K562 (cell line): ENCODE data around the gene CD68. TPM values are rescaled to one million over a fixed set of nuclear protein-coding genes. Genes with fewer than 3 reads are reported as not detected.

Experiments used
- BCL6 ChIP-seq: fragments of 250-450 bp; sonication (Bioruptor Pico); IDR thresholded peaks from 2 replicates; pipeline ENCODE4 v1.4.0; 2020
- CHD4 ChIP-seq: fragments of 200-600 bp; sonication (generic); IDR thresholded peaks from 3 replicates; pipeline ENCODE4 v1.6.1; 2012; ENCODE audit warnings: low read depth, mild to moderate bottlenecking, mixed read lengths, low read length, inconsistent platforms; ENCODE audit not compliant: insufficient read depth, insufficient replicate concordance, poor library complexity, severe bottlenecking
- CREM ChIP-seq: IDR thresholded peaks from 2 replicates; pipeline ENCODE4 v1.6.1; 2014; ENCODE audit warnings: antibody characterized with exemption, low read depth
- ERF ChIP-seq: fragments of 450-650 bp; formaldehyde crosslinking; IDR thresholded peaks from 2 replicates; pipeline ENCODE4 v1.4.0; 2020; ENCODE audit warnings: mild to moderate bottlenecking, mixed read lengths
- EWSR1 ChIP-seq: fragments of 450-650 bp; IDR thresholded peaks from 2 replicates; pipeline ENCODE4 v1.6.1; 2018; ENCODE audit warnings: borderline replicate concordance, mild to moderate bottlenecking, low read depth, moderate library complexity; ENCODE audit not compliant: partially characterized antibody
- GMEB1 ChIP-seq: fragments of 250-450 bp; sonication (Bioruptor Pico); IDR thresholded peaks from 2 replicates; pipeline ENCODE4 v1.4.0; 2020; ENCODE audit warnings: mild to moderate bottlenecking
- LARP7 ChIP-seq: fragments of 450-650 bp; IDR thresholded peaks from 2 replicates; pipeline ENCODE4 v1.6.1; 2016
- TAL1 ChIP-seq: fragments of 450-650 bp; IDR thresholded peaks from 2 replicates; pipeline ENCODE4 v1.6.1; 2016; ENCODE audit warnings: mild to moderate bottlenecking
- TCFL5 ChIP-seq: fragments of 250-450 bp; sonication (Bioruptor Pico); conservative IDR thresholded peaks from 2 replicates; pipeline ENCODE4 v1.6.1; 2021; ENCODE audit warnings: mild to moderate bottlenecking, moderate library complexity, matching md5 sums
- TRIM24 ChIP-seq, 2 experiments: fragments of 450-650 bp; IDR thresholded peaks; 2 replicates each; pipeline ENCODE4 v1.6.1; 2016
- ZC3H4 ChIP-seq: sonication (generic); formaldehyde crosslinking; IDR thresholded peaks from 2 replicates; pipeline ENCODE4 v1.9.0; 2021; ENCODE audit warnings: missing genetic modification reagents, borderline replicate concordance
- ZNF212 ChIP-seq: fragments of 450-650 bp; formaldehyde crosslinking; IDR thresholded peaks from 2 replicates; pipeline ENCODE4 v1.4.0; 2020; ENCODE audit warnings: mild to moderate bottlenecking
- ZNF24 ChIP-seq: fragments of 450-650 bp; IDR thresholded peaks from 2 replicates; pipeline ENCODE4 v1.6.1; 2016
- ZNF57 ChIP-seq: fragments of 450-650 bp; formaldehyde crosslinking; IDR thresholded peaks from 2 replicates; pipeline ENCODE4 v1.4.0; 2020; ENCODE audit warnings: mild to moderate bottlenecking, moderate library complexity
- polyA plus RNA-seq, 8 experiments: library from polyadenylated mRNA; depleted of rRNA in 4 of 8; stranded (reverse) in 5 of 8; unstranded in 3 of 8; fragments of >200 nt; fragmentation: Nextera tagmentation in 2 of 8; fragmentation: Illumina TruSeq in 1 of 8; extraction: Ambion mirVana in 2 of 8; extraction: Trizol in 1 of 8; gene quantifications; 2 replicates each; pipeline versions ENCODE4 v1.2.1 to v1.2.3, GENCODE V29; 2011 to 2014; ENCODE audit warnings: inconsistent platforms in 1 of 8, missing spikeins in 1 of 8
- total RNA-seq, 7 experiments: library from RNA; depleted of rRNA in 6 of 7; stranded (reverse); fragments of >200 nt in 6 of 7; fragmentation: Illumina TruSeq in 2 of 7; extraction: Trizol in 2 of 7; gene quantifications; 2 replicates each; pipeline versions ENCODE4 v1.2.1 to v1.2.3, GENCODE V29; 2011 to 2021; ENCODE audit warnings: low replicate concordance in 1 of 7
- TF ChIP-seq, protein P1 (sequence below): sonication (generic); formaldehyde crosslinking; IDR thresholded peaks from 2 replicates; pipeline ENCODE4 v1.8.0; 2022; ENCODE audit warnings: mild to moderate bottlenecking, missing genetic modification reagents, borderline replicate concordance
- TF ChIP-seq, protein P2 (sequence below), 2 experiments: fragments of 450-650 bp in 1 of 2; sonication (generic) in 1 of 2; formaldehyde crosslinking; conservative IDR thresholded peaks; 2 replicates each; pipeline versions ENCODE4 v1.4.0 to v1.8.1; 2020 to 2022; ENCODE audit warnings: mild to moderate bottlenecking in 1 of 2, missing genetic modification reagents in 1 of 2
- TF ChIP-seq, protein P3 (sequence below): fragments of 450-650 bp; IDR thresholded peaks from 2 replicates; pipeline ENCODE4 v1.6.1; 2017; ENCODE audit warnings: mild to moderate bottlenecking, moderate library complexity
- TF ChIP-seq, protein P4 (sequence below): IDR thresholded peaks from 3 replicates; pipeline ENCODE4 v1.6.1; 2011; ENCODE audit warnings: borderline replicate concordance, mild to moderate bottlenecking; ENCODE audit not compliant: insufficient read length, insufficient read depth
- TF ChIP-seq, protein P5 (sequence below): sonication (generic); formaldehyde crosslinking; IDR thresholded peaks from 2 replicates; pipeline ENCODE4 v1.9.0; 2022; ENCODE audit warnings: mild to moderate bottlenecking, missing genetic modification reagents

The CD68 gene
- total and polyA plus RNA-seq, 9 of the 15 experiments (the other 6 are each of a cell fraction or from before 2014, with no cell fraction given), result 28.2 to 89.8 (median 37.7) TPM

GRCh38 chr17:7580604-7581575 is 1.5 kb downstream of the CD68 start (continued):
- TF ChIP-seq GMEB1 (no peak), ZNF24 (no peak), LARP7 (no peak), ZNF212 (CRISPR knock-in tag) (no peak), CREM (peak; percentile 46), TAL1 (peak; percentile 14; the same call in 1 of the 2 replicates), ZC3H4 (CRISPR knock-in tag) (no peak), TCFL5 (CRISPR knock-in tag) (no peak), TRIM24 (IDR thresholded peaks at IDR 0.05) (no peak), CHD4 (no peak), ZNF57 (CRISPR knock-in tag) (no peak), BCL6 (CRISPR knock-in tag) (no peak), EWSR1 (no peak), ERF (CRISPR knock-in tag) (no peak)
- TF ChIP-seq, protein P1, sequence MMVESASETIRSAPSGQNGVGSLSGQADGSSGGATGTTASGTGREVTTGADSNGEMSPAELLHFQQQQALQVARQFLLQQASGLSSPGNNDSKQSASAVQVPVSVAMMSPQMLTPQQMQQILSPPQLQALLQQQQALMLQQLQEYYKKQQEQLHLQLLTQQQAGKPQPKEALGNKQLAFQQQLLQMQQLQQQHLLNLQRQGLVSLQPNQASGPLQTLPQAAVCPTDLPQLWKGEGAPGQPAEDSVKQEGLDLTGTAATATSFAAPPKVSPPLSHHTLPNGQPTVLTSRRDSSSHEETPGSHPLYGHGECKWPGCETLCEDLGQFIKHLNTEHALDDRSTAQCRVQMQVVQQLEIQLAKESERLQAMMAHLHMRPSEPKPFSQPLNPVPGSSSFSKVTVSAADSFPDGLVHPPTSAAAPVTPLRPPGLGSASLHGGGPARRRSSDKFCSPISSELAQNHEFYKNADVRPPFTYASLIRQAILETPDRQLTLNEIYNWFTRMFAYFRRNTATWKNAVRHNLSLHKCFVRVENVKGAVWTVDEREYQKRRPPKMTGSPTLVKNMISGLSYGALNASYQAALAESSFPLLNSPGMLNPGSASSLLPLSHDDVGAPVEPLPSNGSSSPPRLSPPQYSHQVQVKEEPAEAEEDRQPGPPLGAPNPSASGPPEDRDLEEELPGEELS (CRISPR knock-in tag), result no peak
- TF ChIP-seq, protein P2, sequence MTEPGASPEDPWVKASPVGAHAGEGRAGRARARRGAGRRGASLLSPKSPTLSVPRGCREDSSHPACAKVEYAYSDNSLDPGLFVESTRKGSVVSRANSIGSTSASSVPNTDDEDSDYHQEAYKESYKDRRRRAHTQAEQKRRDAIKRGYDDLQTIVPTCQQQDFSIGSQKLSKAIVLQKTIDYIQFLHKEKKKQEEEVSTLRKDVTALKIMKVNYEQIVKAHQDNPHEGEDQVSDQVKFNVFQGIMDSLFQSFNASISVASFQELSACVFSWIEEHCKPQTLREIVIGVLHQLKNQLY (CRISPR knock-in tag; conservative IDR thresholded peaks at IDR 0.05), result no peak
- TF ChIP-seq, protein P3, sequence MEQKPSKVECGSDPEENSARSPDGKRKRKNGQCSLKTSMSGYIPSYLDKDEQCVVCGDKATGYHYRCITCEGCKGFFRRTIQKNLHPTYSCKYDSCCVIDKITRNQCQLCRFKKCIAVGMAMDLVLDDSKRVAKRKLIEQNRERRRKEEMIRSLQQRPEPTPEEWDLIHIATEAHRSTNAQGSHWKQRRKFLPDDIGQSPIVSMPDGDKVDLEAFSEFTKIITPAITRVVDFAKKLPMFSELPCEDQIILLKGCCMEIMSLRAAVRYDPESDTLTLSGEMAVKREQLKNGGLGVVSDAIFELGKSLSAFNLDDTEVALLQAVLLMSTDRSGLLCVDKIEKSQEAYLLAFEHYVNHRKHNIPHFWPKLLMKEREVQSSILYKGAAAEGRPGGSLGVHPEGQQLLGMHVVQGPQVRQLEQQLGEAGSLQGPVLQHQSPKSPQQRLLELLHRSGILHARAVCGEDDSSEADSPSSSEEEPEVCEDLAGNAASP, result no peak
- TF ChIP-seq, protein P4, sequence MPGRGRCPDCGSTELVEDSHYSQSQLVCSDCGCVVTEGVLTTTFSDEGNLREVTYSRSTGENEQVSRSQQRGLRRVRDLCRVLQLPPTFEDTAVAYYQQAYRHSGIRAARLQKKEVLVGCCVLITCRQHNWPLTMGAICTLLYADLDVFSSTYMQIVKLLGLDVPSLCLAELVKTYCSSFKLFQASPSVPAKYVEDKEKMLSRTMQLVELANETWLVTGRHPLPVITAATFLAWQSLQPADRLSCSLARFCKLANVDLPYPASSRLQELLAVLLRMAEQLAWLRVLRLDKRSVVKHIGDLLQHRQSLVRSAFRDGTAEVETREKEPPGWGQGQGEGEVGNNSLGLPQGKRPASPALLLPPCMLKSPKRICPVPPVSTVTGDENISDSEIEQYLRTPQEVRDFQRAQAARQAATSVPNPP, result no peak
- TF ChIP-seq, protein P5, sequence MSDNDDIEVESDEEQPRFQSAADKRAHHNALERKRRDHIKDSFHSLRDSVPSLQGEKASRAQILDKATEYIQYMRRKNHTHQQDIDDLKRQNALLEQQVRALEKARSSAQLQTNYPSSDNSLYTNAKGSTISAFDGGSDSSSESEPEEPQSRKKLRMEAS, result no peak
